Activated naive CD8-positive, alpha-beta T cell treated with anti-CD3 and anti-CD28 coated beads, Interleukin-2, amount 50 U/mL, for 24 hours (primary cell): ENCODE measurements around the gene ALDH1A3.
"Not testable (repeated sequence)": the region's sequence is repeated elsewhere in the genome, so short reads cannot be mapped to it uniquely, and the experiment has no call there.

ENCODE experiments used
- ATAC-seq: fragments of 150-1000 bp; cut with Tn5 transposase; one replicate; pipeline ENCODE4 v1.10.0; 2021
- DNase-seq: peaks from one replicate; pipeline ENCODE4 v3.0.0; 2021
- H3K27ac Mint-ChIP-seq: one replicate; pipeline ENCODE4 v1.8.0; 2021; ENCODE audit warnings: mild to moderate bottlenecking, mixed read lengths
- H3K27me3 Mint-ChIP-seq: one replicate; pipeline ENCODE4 v1.8.0; 2021; ENCODE audit warnings: mixed read lengths
- H3K36me3 Mint-ChIP-seq: one replicate; pipeline ENCODE4 v1.8.0; 2021; ENCODE audit warnings: low read depth, mixed read lengths
- H3K4me1 Mint-ChIP-seq: one replicate; pipeline ENCODE4 v1.8.0; 2021; ENCODE audit warnings: mixed read lengths
- H3K4me3 Mint-ChIP-seq: one replicate; pipeline ENCODE4 v1.8.0; 2021; ENCODE audit warnings: mild to moderate bottlenecking, moderate library complexity, mixed read lengths
- H3K9me3 Mint-ChIP-seq: one replicate; pipeline ENCODE4 v1.8.0; 2021; ENCODE audit warnings: mixed read lengths

ALDH1A3 gene

GRCh38 chr15:100849855-100850218, 29.8 kb upstream of the ALDH1A3 start:
- Mint-ChIP-seq H3K27me3 (peaks cover 8% of the 10 kb centered on the region), H3K27ac (no peak overlapping the region), H3K4me3 (peak overlapping the region; percentile 75), H3K36me3 (no peaks in the 10 kb centered on the region), H3K4me1 (peaks cover 8% of the 10 kb centered on the region), H3K9me3 (no peaks in the 10 kb centered on the region)
- DNase-seq (no peak), ATAC-seq (peak; percentile 13)

- not testable (repeated sequence) for H3K36me3 Mint-ChIP-seq, H3K4me1 Mint-ChIP-seq, ATAC-seq, DNase-seq, H3K4me3 Mint-ChIP-seq, H3K27ac Mint-ChIP-seq, H3K27me3 Mint-ChIP-seq, H3K9me3 Mint-ChIP-seq
Measured at GRCh38 chr15:100851428-100852015, 28.1 kb upstream of the ALDH1A3 start.

GRCh38 chr15:100852630-100853029, 27.0 kb upstream of the ALDH1A3 start:
- Mint-ChIP-seq H3K27me3 (peaks cover 8% of the 10 kb centered on the region), H3K4me3 (no peak overlapping the region), H3K4me1 (peaks cover 8% of the 10 kb centered on the region), H3K27ac (no peak overlapping the region), H3K9me3 (no peaks in the 10 kb centered on the region), H3K36me3 (no peaks in the 10 kb centered on the region)
- ATAC-seq, result no peak
- DNase-seq, result no peak

GRCh38 chr15:100853676-100854440, 25.8 kb upstream of the ALDH1A3 start:
- no peaks in the 10 kb centered on the region for H3K36me3 Mint-ChIP-seq
- H3K4me3 Mint-ChIP-seq, result no peak overlapping the region
- no peak overlapping the region for H3K27ac Mint-ChIP-seq
- H3K27me3 Mint-ChIP-seq, result peaks cover 8% of the 10 kb centered on the region
- peaks cover 8% of the 10 kb centered on the region for H3K4me1 Mint-ChIP-seq
- ATAC-seq, result no peak
- no peaks in the 10 kb centered on the region for H3K9me3 Mint-ChIP-seq
- no peak for DNase-seq

GRCh38 chr15:100856867-100857266, 22.8 kb upstream of the ALDH1A3 start:
- no peaks in the 10 kb centered on the region for H3K36me3 Mint-ChIP-seq
- ATAC-seq, result no peak
- H3K27me3 Mint-ChIP-seq, result no peaks in the 10 kb centered on the region

GRCh38 chr15:100858294-100858693, 21.3 kb upstream of the ALDH1A3 start:
- Mint-ChIP-seq H3K4me1 (no peaks in the 10 kb centered on the region), H3K27ac (no peak overlapping the region), H3K4me3 (no peak overlapping the region), H3K36me3 (no peaks in the 10 kb centered on the region), H3K9me3 (no peaks in the 10 kb centered on the region), H3K27me3 (no peaks in the 10 kb centered on the region)
- no peak for DNase-seq
- ATAC-seq, result no peak

More at GRCh38 chr15:100856867-100857266, 22.8 kb upstream of the ALDH1A3 start:
- Mint-ChIP-seq H3K4me3 (no peak overlapping the region), H3K9me3 (no peaks in the 10 kb centered on the region), H3K27ac (no peak overlapping the region), H3K4me1 (no peaks in the 10 kb centered on the region)
- DNase-seq, result no peak

- no peak overlapping the region for H3K27ac Mint-ChIP-seq
Measured at GRCh38 chr15:100859970-100860828, 19.4 kb upstream of the ALDH1A3 start.

GRCh38 chr15:100860829-100861510, 18.7 kb upstream of the ALDH1A3 start:
- Mint-ChIP-seq H3K27me3 (peaks cover 6% of the 10 kb centered on the region), H3K27ac (no peak overlapping the region), H3K4me3 (no peak overlapping the region), H3K36me3 (no peaks in the 10 kb centered on the region), H3K4me1 (no peaks in the 10 kb centered on the region), H3K9me3 (no peaks in the 10 kb centered on the region)
- DNase-seq, result no peak
- no peak for ATAC-seq

More at GRCh38 chr15:100859970-100860828, 19.4 kb upstream of the ALDH1A3 start:
- no peaks in the 10 kb centered on the region for H3K4me1 Mint-ChIP-seq
- no peaks in the 10 kb centered on the region for H3K36me3 Mint-ChIP-seq
- no peaks in the 10 kb centered on the region for H3K9me3 Mint-ChIP-seq
- no peak overlapping the region for H3K4me3 Mint-ChIP-seq
- peaks cover 3% of the 10 kb centered on the region for H3K27me3 Mint-ChIP-seq
- DNase-seq (no peak), ATAC-seq (no peak)

GRCh38 chr15:100861511-100861991, 18.1 kb upstream of the ALDH1A3 start:
- DNase-seq (no peak), ATAC-seq (no peak)
- H3K4me3 Mint-ChIP-seq, result no peak overlapping the region
- no peaks in the 10 kb centered on the region for H3K4me1 Mint-ChIP-seq
- H3K36me3 Mint-ChIP-seq, result no peaks in the 10 kb centered on the region
- no peaks in the 10 kb centered on the region for H3K9me3 Mint-ChIP-seq
- peaks cover 7% of the 10 kb centered on the region for H3K27me3 Mint-ChIP-seq
- H3K27ac Mint-ChIP-seq, result no peak overlapping the region

- no peaks in the 10 kb centered on the region for H3K36me3 Mint-ChIP-seq
- no peak overlapping the region for H3K4me3 Mint-ChIP-seq
- H3K27me3 Mint-ChIP-seq, result peaks cover 8% of the 10 kb centered on the region
- no peaks in the 10 kb centered on the region for H3K4me1 Mint-ChIP-seq
- H3K9me3 Mint-ChIP-seq, result no peaks in the 10 kb centered on the region
- H3K27ac Mint-ChIP-seq, result no peak overlapping the region
- no peak for ATAC-seq
- no peak for DNase-seq
Measured at GRCh38 chr15:100862162-100862561, 17.5 kb upstream of the ALDH1A3 start.

- DNase-seq, result no peak
- no peak for ATAC-seq
Measured at GRCh38 chr15:100863075-100863795, 16.4 kb upstream of the ALDH1A3 start.

GRCh38 chr15:100863796-100864267, 15.8 kb upstream of the ALDH1A3 start:
- no peak for DNase-seq
- Mint-ChIP-seq H3K27me3 (peaks cover 8% of the 10 kb centered on the region), H3K9me3 (no peaks in the 10 kb centered on the region), H3K4me3 (no peak overlapping the region), H3K36me3 (no peaks in the 10 kb centered on the region), H3K4me1 (no peaks in the 10 kb centered on the region), H3K27ac (no peak overlapping the region)
- ATAC-seq, result no peak

More at GRCh38 chr15:100863075-100863795, 16.4 kb upstream of the ALDH1A3 start:
- H3K36me3 Mint-ChIP-seq, result no peaks in the 10 kb centered on the region
- no peaks in the 10 kb centered on the region for H3K9me3 Mint-ChIP-seq
- no peak overlapping the region for H3K4me3 Mint-ChIP-seq
- H3K27ac Mint-ChIP-seq, result no peak overlapping the region
- no peaks in the 10 kb centered on the region for H3K4me1 Mint-ChIP-seq
- peaks cover 8% of the 10 kb centered on the region for H3K27me3 Mint-ChIP-seq

- no peak for DNase-seq
- peaks cover 12% of the 10 kb centered on the region for H3K27me3 Mint-ChIP-seq
- no peaks in the 10 kb centered on the region for H3K4me1 Mint-ChIP-seq
- H3K36me3 Mint-ChIP-seq, result no peaks in the 10 kb centered on the region
- H3K27ac Mint-ChIP-seq, result no peak overlapping the region
- ATAC-seq, result no peak
- H3K9me3 Mint-ChIP-seq, result peaks cover 6% of the 10 kb centered on the region
- no peak overlapping the region for H3K4me3 Mint-ChIP-seq
Measured at GRCh38 chr15:100866386-100867330, 13.0 kb upstream of the ALDH1A3 start.
